Activated B cell treated with CpG ODN at 0.5 μM for 24 hours (primary cell): ENCODE measurements around the gene HES7. TPM values are rescaled to one million over a fixed set of nuclear protein-coding genes. Genes with fewer than 3 reads are reported as not detected.

Experiments
- ATAC-seq: fragments of 200-7000 bp; cut with Tn5 transposase; one replicate; pipeline ENCODE4 v1.10.0; 2021; ENCODE audit warnings: low read depth, mild to moderate bottlenecking, moderate library complexity
- CTCF ChIA-PET: fragments of 350-600 bp; sonication (Branson Sonifier 250); formaldehyde crosslinking; loops from one replicate; lab custom pipeline; 2021; ENCODE audit warnings: antibody characterized with exemption; lab: Charles Lee
- POLR2A ChIA-PET: fragments of 350-600 bp; sonication (Branson Sonifier 250); formaldehyde crosslinking; loops from one replicate; lab custom pipeline; 2021; ENCODE audit warnings: antibody characterized with exemption; lab: Charles Lee
- DNase-seq: peaks from one replicate; pipeline ENCODE4 v3.0.0; 2022
- H3K27ac Mint-ChIP-seq: one replicate; pipeline ENCODE4 v1.8.0; 2020; ENCODE audit warnings: mixed read lengths
- H3K27me3 Mint-ChIP-seq: one replicate; pipeline ENCODE4 v1.8.0; 2021; ENCODE audit warnings: mixed read lengths
- H3K36me3 Mint-ChIP-seq: one replicate; pipeline ENCODE4 v1.8.0; 2021; ENCODE audit warnings: low read depth, mixed read lengths
- H3K4me1 Mint-ChIP-seq: one replicate; pipeline ENCODE4 v1.8.0; 2021; ENCODE audit warnings: mixed read lengths
- H3K4me3 Mint-ChIP-seq: one replicate; pipeline ENCODE4 v1.8.0; 2020; ENCODE audit warnings: mild to moderate bottlenecking, mixed read lengths
- H3K9me3 Mint-ChIP-seq: one replicate; pipeline ENCODE4 v1.8.0; 2020; ENCODE audit warnings: mixed read lengths
- intact Hi-C: fragments of 100-400 bp; cut with micrococcal nuclease; formaldehyde crosslinking; loops from one replicate; pipeline ENCODE4 v1.15.1; 2024
- total RNA-seq: library from RNA; stranded (reverse); gene quantifications from 2 replicates; pipeline ENCODE4 v1.2.3, GENCODE V29; 2022
- TF ChIP-seq, protein P1 (sequence below): fragments of 200-600 bp; IDR thresholded peaks from one replicate; pipeline ENCODE4 v1.8.0; 2022; ENCODE audit warnings: antibody characterized with exemption, mild to moderate bottlenecking

Gene HES7
- total RNA-seq, 1 donor from 2014 or later = 0.49 TPM

GRCh38 chr17:8164815-8165131 is 40.9 kb upstream of the HES7 start:
- Mint-ChIP-seq H3K27me3 (no peaks in the 10 kb centered on the region), H3K4me1 (peaks cover 44% of the 10 kb centered on the region), H3K36me3 (peaks cover 19% of the 10 kb centered on the region), H3K27ac (peak overlapping the region; percentile 95), H3K9me3 (no peaks in the 10 kb centered on the region), H3K4me3 (no peak overlapping the region)
- TF ChIP-seq, protein P1, sequence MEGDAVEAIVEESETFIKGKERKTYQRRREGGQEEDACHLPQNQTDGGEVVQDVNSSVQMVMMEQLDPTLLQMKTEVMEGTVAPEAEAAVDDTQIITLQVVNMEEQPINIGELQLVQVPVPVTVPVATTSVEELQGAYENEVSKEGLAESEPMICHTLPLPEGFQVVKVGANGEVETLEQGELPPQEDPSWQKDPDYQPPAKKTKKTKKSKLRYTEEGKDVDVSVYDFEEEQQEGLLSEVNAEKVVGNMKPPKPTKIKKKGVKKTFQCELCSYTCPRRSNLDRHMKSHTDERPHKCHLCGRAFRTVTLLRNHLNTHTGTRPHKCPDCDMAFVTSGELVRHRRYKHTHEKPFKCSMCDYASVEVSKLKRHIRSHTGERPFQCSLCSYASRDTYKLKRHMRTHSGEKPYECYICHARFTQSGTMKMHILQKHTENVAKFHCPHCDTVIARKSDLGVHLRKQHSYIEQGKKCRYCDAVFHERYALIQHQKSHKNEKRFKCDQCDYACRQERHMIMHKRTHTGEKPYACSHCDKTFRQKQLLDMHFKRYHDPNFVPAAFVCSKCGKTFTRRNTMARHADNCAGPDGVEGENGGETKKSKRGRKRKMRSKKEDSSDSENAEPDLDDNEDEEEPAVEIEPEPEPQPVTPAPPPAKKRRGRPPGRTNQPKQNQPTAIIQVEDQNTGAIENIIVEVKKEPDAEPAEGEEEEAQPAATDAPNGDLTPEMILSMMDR = no peak
- ChIA-PET POLR2A (interaction anchor here (1.1 to 15.9 kb wide), 7 partner anchors 8 to 130 kb away, joined by 3 to 385 read pairs (median 9); partner anchors contain the start of genes ALOXE3, BORCS6, CTC1 and SLC25A35), CTCF (no interaction called here)
- ATAC-seq (no peak), DNase-seq (no peak)
- intact Hi-C loops = loop anchor here (1.0 kb wide), 1 partner anchor 9 kb away; no protein-coding TSS in a partner anchor

GRCh38 chr17:8163978-8164814 is 40.3 kb upstream of the HES7 start:
- peaks cover 24% of the 10 kb centered on the region for H3K36me3 Mint-ChIP-seq
- CTCF ChIA-PET = no interaction called here
- intact Hi-C loops = loop anchor here (1.0 kb wide), 1 partner anchor 9 kb away; no protein-coding TSS in a partner anchor
- H3K4me1 Mint-ChIP-seq = peaks cover 48% of the 10 kb centered on the region
- TF ChIP-seq, protein P1 = no peak
- ATAC-seq (peak; percentile 13), DNase-seq (no peak)
- POLR2A ChIA-PET = interaction anchor here (0.7 to 15.9 kb wide), 14 partner anchors 9 to 131 kb away, joined by 3 to 385 read pairs (median 8); partner anchors contain the start of genes ALOXE3, BORCS6, CTC1 and PFAS
- H3K27ac Mint-ChIP-seq = peak overlapping the region; percentile 95
- no peaks in the 10 kb centered on the region for H3K9me3 Mint-ChIP-seq
- no peaks in the 10 kb centered on the region for H3K27me3 Mint-ChIP-seq
- peak overlapping the region; percentile 91 for H3K4me3 Mint-ChIP-seq

- ChIA-PET POLR2A (interaction anchor here (0.6 to 15.9 kb wide), 16 partner anchors 10 to 126 kb away, joined by 3 to 385 read pairs (median 8); partner anchors contain the start of genes ALOXE3, BORCS6, CTC1 and PFAS), CTCF (interaction anchor here (1.0 to 2.0 kb wide), 2 partner anchors 44 to 84 kb away, joined by 3 to 5 read pairs; no protein-coding TSS in a partner anchor)
- Mint-ChIP-seq H3K27ac (peak overlapping the region; percentile 95), H3K4me3 (peak overlapping the region; percentile 91), H3K27me3 (no peaks in the 10 kb centered on the region), H3K36me3 (peaks cover 30% of the 10 kb centered on the region), H3K9me3 (no peaks in the 10 kb centered on the region), H3K4me1 (peaks cover 55% of the 10 kb centered on the region)
- no peak for DNase-seq
- ATAC-seq = peak; percentile 18
- intact Hi-C loops = no loop called here
- TF ChIP-seq, protein P1 = no peak
Measured at GRCh38 chr17:8162997-8163977, 39.4 kb upstream of the HES7 start.

DNA sequence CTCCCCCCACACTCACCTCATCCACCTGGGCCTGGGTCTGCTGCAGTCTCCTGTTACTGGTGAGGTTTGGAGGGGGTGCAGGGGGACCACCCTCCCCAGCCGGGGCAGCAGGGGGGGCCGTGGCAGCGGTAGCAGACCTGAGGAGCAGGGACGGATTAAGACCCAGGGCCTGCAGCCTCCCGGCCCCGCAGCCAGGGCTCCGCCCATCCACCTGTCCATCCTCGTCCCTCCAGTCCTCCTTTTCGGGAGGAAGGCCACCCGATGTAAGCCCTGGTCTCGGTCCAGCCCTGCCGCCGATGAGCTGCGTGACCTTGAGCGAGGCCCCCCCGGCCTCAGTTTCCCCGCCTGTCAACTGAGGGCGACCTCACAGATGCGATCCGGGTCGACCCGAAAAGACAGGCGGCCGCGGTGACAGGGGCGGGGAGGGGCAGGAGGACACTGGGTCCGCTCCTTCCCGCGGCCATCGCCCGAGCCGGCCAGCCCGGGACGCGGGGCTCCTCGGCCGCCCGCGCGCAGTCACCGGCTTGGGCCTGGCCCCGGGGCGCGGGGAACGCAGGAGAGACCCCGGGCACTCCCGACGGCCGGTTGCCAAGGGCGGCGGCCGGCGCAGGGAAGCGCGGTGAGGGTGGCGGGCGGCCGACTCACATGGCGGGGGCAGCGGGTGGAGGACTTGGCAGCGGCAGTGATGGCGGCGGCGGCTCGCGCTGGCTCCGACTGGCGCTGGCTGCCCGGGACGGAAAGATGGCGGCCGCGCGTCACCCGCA is 38.5 kb upstream of the HES7 start, which contains the start of gene VAMP2:
Gene VAMP2, minus strand, starts transcription at position 716 of the 764 bp plus-strand sequence. Its CDS starts 69 bp downstream, at position 647.
- ChIA-PET POLR2A (interaction anchor here (0.6 to 15.9 kb wide), 9 partner anchors 10 to 133 kb away, joined by 3 to 385 read pairs (median 5); partner anchors contain the start of genes BORCS6, CTC1 and SLC25A35), CTCF (interaction anchor here (1.0 to 2.0 kb wide), 2 partner anchors 43 to 83 kb away, joined by 3 to 5 read pairs; no protein-coding TSS in a partner anchor)
- TF ChIP-seq, protein P1 = no peak
- Mint-ChIP-seq H3K27me3 (no peaks in the 10 kb centered on the region), H3K27ac (peak within 1 kb of the TSS; percentile 95), H3K4me3 (peak within 1 kb of the TSS; percentile 91), H3K36me3 (peaks cover 33% of the 10 kb centered on the region), H3K4me1 (peaks cover 56% of the 10 kb centered on the region), H3K9me3 (no peaks in the 10 kb centered on the region)
- intact Hi-C loops = no loop called here
- DNase-seq (peak; percentile 91), ATAC-seq (peak; percentile 71)
